NCI-H748 treated with DMSO at 0.1 percent for 48 hours (cell line): ENCODE results near the gene LSM14A.
"Not testable (repeated sequence)": the region's sequence is repeated elsewhere in the genome, so short reads cannot be mapped to it uniquely, and the experiment has no call there.

Experiments
- DNase-seq: peaks from one replicate; lab custom pipeline; 2025; lab: John Stamatoyannopoulos, UW

Gene LSM14A

GRCh38 chr19:34158966-34159365 is 13.3 kb upstream of the LSM14A start:
- not testable (repeated sequence) for DNase-seq

- DNase-seq: not testable (repeated sequence)
These were observed 12.8 kb upstream of the LSM14A start for GRCh38 chr19:34159541-34159940.

- not testable (repeated sequence) for DNase-seq
These were observed 10.4 kb upstream of the LSM14A start for GRCh38 chr19:34161902-34162301.

GRCh38 chr19:34165295-34165738 is 7.0 kb upstream of the LSM14A start:
- no peak for DNase-seq

DNA sequence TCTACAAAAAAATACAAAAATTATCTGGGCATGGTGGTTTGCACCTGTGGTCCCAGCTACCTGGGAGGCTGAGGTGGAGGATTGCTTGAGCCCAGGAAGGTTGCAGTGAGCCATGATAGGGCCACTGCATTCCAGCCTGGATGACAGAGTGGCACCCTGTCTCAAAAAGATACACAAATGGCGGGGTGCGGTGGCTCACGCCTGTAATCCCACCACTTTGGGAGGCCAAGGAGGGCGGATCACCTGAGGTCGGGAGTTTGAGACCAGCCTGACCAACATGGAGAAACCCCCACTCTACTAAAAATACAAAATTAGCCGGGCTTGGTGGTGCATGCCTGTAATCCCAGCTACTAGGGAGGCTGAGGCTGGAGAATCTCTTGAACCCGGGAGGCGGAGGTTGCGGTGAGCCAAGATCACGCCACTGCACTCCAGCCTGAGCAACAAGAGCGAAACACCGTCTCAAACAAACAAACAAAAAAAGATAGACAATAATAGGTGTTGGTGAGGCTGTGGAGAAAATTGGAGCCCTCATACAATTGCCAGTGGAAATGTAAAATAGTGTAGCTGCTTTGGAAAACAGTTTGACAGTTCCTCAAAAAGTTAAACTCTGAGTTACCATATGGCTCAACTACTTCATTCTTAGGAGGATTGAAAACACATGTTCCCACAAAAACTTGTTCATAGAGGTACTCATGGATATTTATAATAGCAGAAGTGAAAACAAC is 2.7 kb upstream of the LSM14A start:
- not testable (repeated sequence) for DNase-seq

DNA sequence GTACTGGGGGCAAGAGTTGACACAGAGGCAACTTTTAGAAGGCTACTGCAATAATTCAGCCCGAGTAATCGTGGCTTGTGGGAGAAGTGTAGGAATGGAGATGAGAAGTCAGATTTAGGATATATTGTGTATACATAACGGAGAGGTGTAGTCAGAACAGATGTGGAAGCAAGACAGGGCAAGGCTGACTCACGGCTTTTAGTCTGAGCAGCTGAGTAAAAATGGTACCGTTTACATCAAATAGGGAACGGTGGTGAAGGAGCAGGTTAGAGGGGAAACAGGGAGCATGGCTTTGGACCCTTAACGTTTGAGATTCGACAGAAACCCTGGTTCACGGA is 796 bp upstream of the LSM14A start:
- no peak for DNase-seq

DNA sequence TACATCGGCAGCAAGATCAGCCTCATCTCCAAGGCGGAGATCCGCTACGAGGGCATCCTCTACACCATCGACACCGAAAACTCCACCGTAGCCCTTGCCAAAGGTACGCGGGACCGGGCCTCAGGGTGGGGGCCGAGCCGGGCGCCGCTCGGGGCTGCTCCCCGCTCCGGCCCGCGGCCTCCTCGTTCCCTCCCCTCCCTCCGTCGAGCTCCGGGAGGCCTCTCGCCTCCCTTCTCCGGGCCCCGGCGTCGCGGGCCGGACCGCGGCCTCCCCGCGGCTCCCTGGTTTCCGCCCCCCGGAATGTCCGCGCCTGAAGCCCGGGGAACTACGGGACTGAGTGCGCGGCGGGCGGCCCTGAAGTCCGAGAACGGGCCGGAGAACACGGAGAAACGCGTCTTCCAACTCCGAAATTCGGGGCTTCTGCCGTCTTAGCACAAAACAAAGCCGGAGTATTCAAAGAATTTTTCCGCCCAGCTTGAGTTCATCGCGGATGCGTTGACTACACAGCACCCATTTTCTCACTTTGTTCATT is 423 bp downstream of the LSM14A start:
- DNase-seq: no peak

GRCh38 chr19:34173193-34173956 is 1.1 kb downstream of the LSM14A start:
- peak; percentile 28 for DNase-seq

GRCh38 chr19:34175173-34175572 is 2.9 kb downstream of the LSM14A start:
- not testable (repeated sequence) for DNase-seq

DNA sequence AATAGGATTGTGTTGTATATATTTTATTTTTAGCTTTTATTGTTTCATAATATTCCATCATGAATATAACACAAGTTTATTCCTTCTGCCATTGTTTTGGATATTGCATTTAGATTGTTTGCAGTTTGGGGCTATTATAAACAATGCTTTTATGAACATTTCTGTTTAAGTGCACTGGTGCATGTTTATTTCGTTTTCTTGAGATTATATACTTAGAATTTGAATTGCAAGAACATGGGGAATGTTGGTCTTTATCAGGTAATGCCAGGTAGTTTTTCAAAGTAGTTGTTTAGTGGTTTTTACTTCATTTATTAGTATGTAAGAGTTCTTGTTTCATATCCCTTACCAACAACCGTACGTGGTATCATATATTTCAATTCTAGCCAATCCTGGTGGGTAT is 4.3 kb downstream of the LSM14A start:
- no peak for DNase-seq

GRCh38 chr19:34178274-34178610 is 5.9 kb downstream of the LSM14A start:
- DNase-seq: no peak

- DNase-seq: no peak
These were observed 6.8 kb downstream of the LSM14A start for GRCh38 chr19:34179066-34179465.

DNA sequence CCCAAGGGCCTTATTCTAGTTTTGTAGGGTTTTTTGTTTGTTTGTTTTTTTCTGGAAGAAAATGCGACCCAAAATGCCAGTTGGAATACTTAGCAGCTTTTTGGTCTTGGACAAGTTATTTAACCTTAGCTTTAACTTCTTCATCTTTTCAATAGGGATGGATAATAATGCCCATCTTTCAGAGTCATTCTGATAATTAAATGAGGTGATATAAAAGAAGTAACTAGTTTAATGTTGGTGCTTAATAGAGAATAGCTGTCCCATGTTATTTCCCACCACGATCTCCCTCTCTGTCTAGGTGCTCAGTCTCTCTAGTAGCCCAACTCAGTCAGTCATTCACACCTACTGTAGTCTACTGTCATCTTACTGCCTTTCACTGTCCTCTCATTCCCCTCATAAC is 8.0 kb downstream of the LSM14A start:
- no peak for DNase-seq

DNA sequence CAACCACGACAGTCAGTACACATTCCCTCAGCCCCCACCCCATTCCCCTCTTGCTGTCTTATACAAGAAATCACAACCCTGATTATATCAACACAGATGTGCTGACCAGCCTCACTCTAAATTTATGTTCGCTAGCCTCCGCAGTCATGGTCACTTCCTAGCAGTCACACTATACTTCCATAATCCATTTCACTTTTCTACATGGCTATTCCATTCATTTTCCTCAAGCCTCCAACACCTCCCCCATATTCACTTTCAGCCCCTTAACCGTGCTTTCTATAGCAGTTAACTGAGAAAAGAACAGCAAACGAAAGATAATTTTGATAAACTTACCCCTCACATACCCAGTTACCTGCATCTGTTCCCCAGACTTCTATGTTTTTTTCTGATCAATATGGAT is 8.4 kb downstream of the LSM14A start:
- DNase-seq: no peak

DNA sequence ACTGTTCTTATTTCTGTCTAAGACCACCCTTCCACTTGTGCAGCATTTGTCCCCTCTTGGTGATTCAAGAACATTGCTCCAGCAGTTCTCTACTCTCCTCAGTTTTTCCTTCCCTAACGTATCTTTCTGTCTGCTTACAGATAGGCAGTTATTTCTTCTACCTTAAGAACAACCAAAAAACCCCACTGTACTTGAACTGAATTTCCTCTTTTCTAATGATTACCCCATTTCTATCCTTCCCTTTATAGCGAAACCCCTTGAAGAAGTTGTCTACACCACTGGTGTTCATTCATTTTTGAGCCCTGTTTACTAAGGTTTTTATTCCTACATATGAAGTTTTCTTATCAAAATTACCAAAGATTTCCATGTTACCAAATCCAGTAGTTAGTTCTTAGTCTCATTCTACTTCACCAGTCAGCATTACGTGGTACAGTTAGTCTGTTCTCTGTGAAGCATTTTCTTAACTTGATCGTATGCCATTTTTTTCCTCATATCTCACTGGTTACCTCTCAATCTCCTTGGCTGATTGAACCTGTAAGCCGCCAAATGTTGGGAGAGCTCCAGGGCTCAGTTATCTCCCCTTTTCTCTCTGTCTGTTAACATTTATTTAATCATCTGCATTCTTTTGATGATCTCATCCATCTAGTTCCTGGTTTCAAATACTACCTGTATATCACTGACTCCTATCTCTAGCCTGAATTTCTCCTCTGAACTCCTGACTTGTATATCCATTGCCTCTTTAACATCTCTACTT is 9.0 kb downstream of the LSM14A start:
- DNase-seq: no peak

- no peak for DNase-seq
These were observed 9.8 kb downstream of the LSM14A start for GRCh38 chr19:34182125-34182524.

DNA sequence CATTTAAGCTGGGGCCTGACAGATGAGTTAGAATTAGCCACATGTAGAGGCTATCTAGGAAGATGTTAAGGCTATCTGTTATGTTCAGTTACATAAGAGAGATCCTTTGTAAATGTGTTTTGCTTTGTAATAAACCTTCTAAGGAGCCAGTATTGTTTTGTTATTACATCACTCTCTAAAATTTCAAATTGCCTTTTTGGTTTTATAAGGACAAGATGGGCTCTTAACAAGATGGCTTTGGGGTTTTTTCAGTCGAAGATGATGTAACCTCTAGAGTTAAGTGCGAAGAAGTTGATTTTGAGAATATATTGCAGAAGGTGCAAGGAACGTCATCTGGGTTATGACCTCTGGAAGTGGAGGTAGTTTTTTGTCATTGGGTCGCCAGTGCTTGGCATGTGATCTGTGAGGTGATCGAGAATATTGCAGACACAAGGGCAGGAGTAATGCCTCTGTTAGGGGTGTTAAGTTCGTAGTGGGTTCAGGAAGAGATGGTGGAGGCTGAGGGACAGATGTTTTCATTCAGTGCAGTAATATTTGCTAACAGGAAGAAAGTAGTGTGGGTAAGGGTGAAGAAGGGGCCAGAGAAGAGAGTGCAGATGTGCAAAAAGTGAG is 12.7 kb downstream of the LSM14A start:
- no peak for DNase-seq

GRCh38 chr19:34186205-34186604 is 13.9 kb downstream of the LSM14A start:
- no peak for DNase-seq

DNA sequence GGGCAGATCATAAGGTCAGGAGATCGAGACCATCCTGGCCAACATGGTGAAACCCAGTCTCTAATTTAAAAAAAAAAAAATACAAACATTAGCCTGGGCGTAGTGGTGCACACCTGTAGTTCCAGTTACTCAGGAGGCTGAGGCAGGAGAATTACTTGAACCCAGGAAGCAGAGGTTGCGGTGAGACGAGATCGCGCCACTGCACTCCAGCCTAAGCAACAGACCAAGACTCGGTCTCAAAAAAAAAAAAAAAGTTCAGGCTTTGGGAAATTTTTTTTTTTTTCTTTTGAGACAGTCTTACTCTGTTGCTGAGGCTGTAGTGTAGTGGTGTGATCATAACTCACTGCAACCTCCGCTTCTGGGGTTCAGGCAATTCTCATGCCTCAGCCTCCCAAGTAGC is 14.7 kb downstream of the LSM14A start:
- no peak for DNase-seq

GRCh38 chr19:34188408-34188807 is 16.1 kb downstream of the LSM14A start:
- no peak for DNase-seq

- no peak for DNase-seq
These were observed 17.1 kb downstream of the LSM14A start for GRCh38 chr19:34189199-34189916.
